ENCODE results near the gene ARHGAP40.

Gene ARHGAP40

GRCh38 chr20:38672504-38672903 is 70.9 kb downstream of the ARHGAP40 start:
- H3K4me3 ChIP-seq (ENCODE audit: low read depth in 1 of 2, low read length in 2 of 2), result no peak overlapping the region
- H3K27me3 ChIP-seq (ENCODE audit: low read depth, low read length), result peaks cover 22% of the 10 kb centered on the region
- no peaks in the 10 kb centered on the region for H3K36me3 ChIP-seq (ENCODE audit: control insufficient read depth in 1 of 2, insufficient read depth in 2 of 2, low read length in 2 of 2)
- no peak overlapping the region for H3K27ac ChIP-seq (ENCODE audit: low read length)
- H3K9me3 ChIP-seq (ENCODE audit: control insufficient read depth in 1 of 2, low read length in 2 of 2), result no peaks in the 10 kb centered on the region
- H3K4me1 ChIP-seq (ENCODE audit: control insufficient read depth in 1 of 2, insufficient read depth in 2 of 2, low read length in 2 of 2), result peaks cover 0 to 15% of the 10 kb centered on the region in 2 donors

GRCh38 chr20:38673261-38673660 is 71.7 kb downstream of the ARHGAP40 start:
- Histone ChIP-seq H3K4me1 (ENCODE audit: control insufficient read depth in 1 of 2, insufficient read depth in 2 of 2, low read length in 2 of 2) (peaks cover 0 to 15% of the 10 kb centered on the region in 2 donors), H3K36me3 (ENCODE audit: control insufficient read depth in 1 of 2, insufficient read depth in 2 of 2, low read length in 2 of 2) (no peaks in the 10 kb centered on the region), H3K27ac (ENCODE audit: low read length) (no peak overlapping the region), H3K27me3 (ENCODE audit: low read depth, low read length) (peaks cover 22% of the 10 kb centered on the region), H3K4me3 (ENCODE audit: low read depth in 1 of 2, low read length in 2 of 2) (peak overlapping the region in 1 of 2 donors; percentile 38), H3K9me3 (ENCODE audit: control insufficient read depth in 1 of 2, low read length in 2 of 2) (no peaks in the 10 kb centered on the region)

GRCh38 chr20:38673725-38674091 is 72.1 kb downstream of the ARHGAP40 start:
- H3K4me1 ChIP-seq (ENCODE audit: control insufficient read depth in 1 of 2, insufficient read depth in 2 of 2, low read length in 2 of 2), result peaks cover 0 to 15% of the 10 kb centered on the region in 2 donors
- peaks cover 22% of the 10 kb centered on the region for H3K27me3 ChIP-seq (ENCODE audit: low read depth, low read length)
- H3K36me3 ChIP-seq (ENCODE audit: control insufficient read depth in 1 of 2, insufficient read depth in 2 of 2, low read length in 2 of 2), result no peaks in the 10 kb centered on the region
- peak overlapping the region; percentile 38 to 63 for H3K4me3 ChIP-seq (ENCODE audit: low read depth in 1 of 2, low read length in 2 of 2)
- no peaks in the 10 kb centered on the region for H3K9me3 ChIP-seq (ENCODE audit: control insufficient read depth in 1 of 2, low read length in 2 of 2)
- H3K27ac ChIP-seq (ENCODE audit: low read length), result no peak overlapping the region

DNA sequence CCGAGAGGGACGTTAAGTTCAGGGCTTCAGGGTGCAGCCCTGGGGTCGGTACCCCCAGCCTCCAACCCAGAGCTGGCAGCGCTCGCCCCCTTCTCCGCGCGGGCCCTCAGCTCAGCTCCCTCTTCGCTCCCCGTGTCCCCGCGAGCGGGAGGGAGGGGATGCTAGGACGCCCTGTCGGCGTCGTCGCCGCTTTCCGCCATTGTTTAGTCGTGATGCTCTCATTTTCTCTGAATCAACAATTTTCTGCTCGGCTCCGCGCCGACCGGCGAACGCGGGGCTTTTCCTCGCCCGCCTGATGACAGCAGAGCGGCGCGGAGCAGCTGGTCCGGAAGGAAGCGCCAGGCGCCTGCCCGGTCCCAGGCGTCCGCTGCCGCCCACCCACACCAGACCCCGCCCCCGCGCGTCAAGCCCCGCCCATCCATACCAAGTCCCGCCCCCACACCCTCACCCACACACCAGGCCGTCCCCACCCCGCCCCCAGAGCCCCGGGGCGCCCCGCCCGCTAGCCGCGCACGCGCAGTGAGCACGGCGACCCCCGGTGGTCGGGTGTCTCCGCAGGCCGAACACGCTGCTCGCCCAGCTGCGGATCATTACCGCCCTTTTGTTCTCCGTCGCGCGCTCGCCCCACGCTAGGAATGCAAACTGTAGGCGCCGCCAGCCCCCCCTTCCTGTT is 72.6 kb downstream of the ARHGAP40 start:
- H3K27me3 ChIP-seq (ENCODE audit: low read depth, low read length), result peaks cover 22% of the 10 kb centered on the region
- H3K27ac ChIP-seq (ENCODE audit: low read length), result no peak overlapping the region
- H3K4me3 ChIP-seq (ENCODE audit: low read depth in 1 of 2, low read length in 2 of 2), result peak overlapping the region; percentile 38 to 63
- no peaks in the 10 kb centered on the region for H3K36me3 ChIP-seq (ENCODE audit: control insufficient read depth in 1 of 2, insufficient read depth in 2 of 2, low read length in 2 of 2)
- peaks cover 0 to 15% of the 10 kb centered on the region in 2 donors for H3K4me1 ChIP-seq (ENCODE audit: control insufficient read depth in 1 of 2, insufficient read depth in 2 of 2, low read length in 2 of 2)
- no peaks in the 10 kb centered on the region for H3K9me3 ChIP-seq (ENCODE audit: control insufficient read depth in 1 of 2, low read length in 2 of 2)

- peaks cover 22% of the 10 kb centered on the region for H3K27me3 ChIP-seq (ENCODE audit: low read depth, low read length)
- no peaks in the 10 kb centered on the region for H3K9me3 ChIP-seq (ENCODE audit: control insufficient read depth in 1 of 2, low read length in 2 of 2)
- no peaks in the 10 kb centered on the region for H3K36me3 ChIP-seq (ENCODE audit: control insufficient read depth in 1 of 2, insufficient read depth in 2 of 2, low read length in 2 of 2)
- peak overlapping the region in 1 of 2 donors; percentile 63 for H3K4me3 ChIP-seq (ENCODE audit: low read depth in 1 of 2, low read length in 2 of 2)
- peaks cover 0 to 15% of the 10 kb centered on the region in 2 donors for H3K4me1 ChIP-seq (ENCODE audit: control insufficient read depth in 1 of 2, insufficient read depth in 2 of 2, low read length in 2 of 2)
- no peak overlapping the region for H3K27ac ChIP-seq (ENCODE audit: low read length)
Measured at GRCh38 chr20:38674765-38675133, 73.1 kb downstream of the ARHGAP40 start.

DNA sequence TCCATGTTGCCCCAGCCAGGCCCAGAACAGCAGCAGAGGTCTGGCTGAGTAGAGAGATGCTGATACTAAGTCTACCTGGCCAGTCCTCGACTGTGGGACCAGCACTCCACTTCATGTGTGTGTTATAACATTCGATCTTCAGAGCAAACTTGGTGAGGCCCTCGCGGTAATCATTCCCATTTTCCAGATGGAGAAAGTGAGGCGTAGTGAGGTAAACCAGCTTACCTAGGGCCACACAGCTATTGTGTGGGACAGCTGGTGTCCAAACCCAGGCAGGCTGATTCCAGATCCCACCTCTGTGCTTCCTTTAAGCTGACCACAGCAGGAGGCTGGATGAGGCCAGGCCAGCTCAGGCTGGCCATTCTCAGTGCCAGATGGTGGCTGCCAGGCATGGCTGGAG is 75.0 kb downstream of the ARHGAP40 start:
- Histone ChIP-seq H3K27me3 (ENCODE audit: low read depth, low read length) (peaks cover 22% of the 10 kb centered on the region), H3K4me3 (ENCODE audit: low read depth in 1 of 2, low read length in 2 of 2) (no peak overlapping the region), H3K27ac (ENCODE audit: low read length) (no peak overlapping the region), H3K36me3 (ENCODE audit: control insufficient read depth in 1 of 2, insufficient read depth in 2 of 2, low read length in 2 of 2) (no peaks in the 10 kb centered on the region), H3K4me1 (ENCODE audit: control insufficient read depth in 1 of 2, insufficient read depth in 2 of 2, low read length in 2 of 2) (peaks cover 0 to 15% of the 10 kb centered on the region in 2 donors), H3K9me3 (ENCODE audit: control insufficient read depth in 1 of 2, low read length in 2 of 2) (no peaks in the 10 kb centered on the region)

GRCh38 chr20:38680500-38681306 is 79.1 kb downstream of the ARHGAP40 start:
- no peak overlapping the region for H3K27ac ChIP-seq (ENCODE audit: low read length)
- H3K9me3 ChIP-seq (ENCODE audit: control insufficient read depth in 1 of 2, low read length in 2 of 2), result no peaks in the 10 kb centered on the region
- H3K36me3 ChIP-seq (ENCODE audit: control insufficient read depth in 1 of 2, insufficient read depth in 2 of 2, low read length in 2 of 2), result no peaks in the 10 kb centered on the region
- no peak overlapping the region for H3K4me3 ChIP-seq (ENCODE audit: low read depth in 1 of 2, low read length in 2 of 2)
- H3K4me1 ChIP-seq (ENCODE audit: control insufficient read depth in 1 of 2, insufficient read depth in 2 of 2, low read length in 2 of 2), result no peaks in the 10 kb centered on the region
- no peaks in the 10 kb centered on the region for H3K27me3 ChIP-seq (ENCODE audit: low read depth, low read length)

DNA sequence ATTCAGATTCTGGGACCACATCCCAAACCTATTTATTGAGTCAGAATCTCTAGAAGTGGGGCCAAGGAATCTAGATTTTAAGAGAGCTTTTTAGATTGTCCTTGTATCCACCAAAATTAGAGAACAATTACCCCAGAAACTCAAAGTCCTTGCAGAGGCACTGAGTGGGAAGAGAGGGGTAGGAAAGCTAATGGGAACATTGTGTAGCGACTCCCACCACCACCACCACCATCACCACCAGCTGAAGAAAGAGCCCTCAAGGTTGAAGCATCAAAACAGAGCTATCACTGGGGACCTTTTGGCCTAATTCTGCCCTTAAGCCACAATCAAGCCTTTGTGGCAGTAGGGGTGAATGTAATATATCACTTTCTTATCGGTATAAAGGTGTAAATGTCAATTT is 83.7 kb downstream of the ARHGAP40 start:
- Histone ChIP-seq H3K27me3 (ENCODE audit: low read depth, low read length) (no peaks in the 10 kb centered on the region), H3K9me3 (ENCODE audit: control insufficient read depth in 1 of 2, low read length in 2 of 2) (no peaks in the 10 kb centered on the region), H3K36me3 (ENCODE audit: control insufficient read depth in 1 of 2, insufficient read depth in 2 of 2, low read length in 2 of 2) (no peaks in the 10 kb centered on the region), H3K4me1 (ENCODE audit: control insufficient read depth in 1 of 2, insufficient read depth in 2 of 2, low read length in 2 of 2) (no peaks in the 10 kb centered on the region), H3K4me3 (ENCODE audit: low read depth in 1 of 2, low read length in 2 of 2) (no peak overlapping the region), H3K27ac (ENCODE audit: low read length) (no peak overlapping the region)

DNA sequence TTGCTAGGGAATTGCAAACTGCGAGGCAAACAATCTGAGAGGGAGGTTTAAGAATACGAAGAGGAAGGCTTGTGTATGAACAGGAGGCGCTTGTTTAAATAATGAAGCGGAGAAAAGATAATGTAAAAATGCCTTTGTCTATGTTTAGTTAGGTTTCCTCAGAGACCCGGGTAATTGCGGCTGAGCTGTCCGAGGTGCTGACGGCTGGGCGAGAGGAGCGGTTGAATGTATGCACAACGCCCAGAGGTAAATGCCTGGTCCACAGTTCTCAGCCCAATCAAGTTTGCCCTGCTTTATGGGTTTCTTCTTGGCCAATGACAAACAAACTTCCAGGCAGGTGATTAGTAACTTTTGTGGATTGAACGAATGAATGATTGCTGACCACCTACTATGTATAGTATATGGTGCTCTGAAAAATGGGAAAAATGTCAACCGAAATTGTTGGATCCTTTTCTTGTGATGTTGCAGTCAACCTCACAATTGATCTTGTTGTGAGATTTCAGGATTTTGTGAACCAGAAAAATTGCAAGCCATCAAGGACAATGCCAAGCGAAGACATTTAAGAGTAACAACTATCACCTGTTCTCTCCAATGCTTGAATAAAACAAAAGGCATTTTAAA is 84.4 kb downstream of the ARHGAP40 start:
- no peaks in the 10 kb centered on the region for H3K36me3 ChIP-seq (ENCODE audit: control insufficient read depth in 1 of 2, insufficient read depth in 2 of 2, low read length in 2 of 2)
- no peak overlapping the region for H3K27ac ChIP-seq (ENCODE audit: low read length)
- no peaks in the 10 kb centered on the region for H3K9me3 ChIP-seq (ENCODE audit: control insufficient read depth in 1 of 2, low read length in 2 of 2)
- H3K4me3 ChIP-seq (ENCODE audit: low read depth in 1 of 2, low read length in 2 of 2), result no peak overlapping the region
- no peaks in the 10 kb centered on the region for H3K4me1 ChIP-seq (ENCODE audit: control insufficient read depth in 1 of 2, insufficient read depth in 2 of 2, low read length in 2 of 2)
- H3K27me3 ChIP-seq (ENCODE audit: low read depth, low read length), result no peaks in the 10 kb centered on the region

GRCh38 chr20:38692436-38693411 is 91.1 kb downstream of the ARHGAP40 start:
- Histone ChIP-seq H3K4me1 (ENCODE audit: control insufficient read depth in 1 of 2, insufficient read depth in 2 of 2, low read length in 2 of 2) (no peaks in the 10 kb centered on the region), H3K4me3 (ENCODE audit: low read depth in 1 of 2, low read length in 2 of 2) (no peak overlapping the region), H3K9me3 (ENCODE audit: control insufficient read depth in 1 of 2, low read length in 2 of 2) (no peaks in the 10 kb centered on the region), H3K27ac (ENCODE audit: low read length) (no peak overlapping the region), H3K36me3 (ENCODE audit: control insufficient read depth in 1 of 2, insufficient read depth in 2 of 2, low read length in 2 of 2) (no peaks in the 10 kb centered on the region), H3K27me3 (ENCODE audit: low read depth, low read length) (no peaks in the 10 kb centered on the region)
